ENCODE measurements around the gene KNDC1. TPM values are rescaled to one million over a fixed set of nuclear protein-coding genes. Genes with fewer than 3 reads are reported as not detected.
A peak's percentile ranks its signal among the peaks of the same experiment; 100 is the strongest.

KNDC1 gene
- total RNA-seq, 1 experiment from 2014 or later: 15.7 TPM

DNA sequence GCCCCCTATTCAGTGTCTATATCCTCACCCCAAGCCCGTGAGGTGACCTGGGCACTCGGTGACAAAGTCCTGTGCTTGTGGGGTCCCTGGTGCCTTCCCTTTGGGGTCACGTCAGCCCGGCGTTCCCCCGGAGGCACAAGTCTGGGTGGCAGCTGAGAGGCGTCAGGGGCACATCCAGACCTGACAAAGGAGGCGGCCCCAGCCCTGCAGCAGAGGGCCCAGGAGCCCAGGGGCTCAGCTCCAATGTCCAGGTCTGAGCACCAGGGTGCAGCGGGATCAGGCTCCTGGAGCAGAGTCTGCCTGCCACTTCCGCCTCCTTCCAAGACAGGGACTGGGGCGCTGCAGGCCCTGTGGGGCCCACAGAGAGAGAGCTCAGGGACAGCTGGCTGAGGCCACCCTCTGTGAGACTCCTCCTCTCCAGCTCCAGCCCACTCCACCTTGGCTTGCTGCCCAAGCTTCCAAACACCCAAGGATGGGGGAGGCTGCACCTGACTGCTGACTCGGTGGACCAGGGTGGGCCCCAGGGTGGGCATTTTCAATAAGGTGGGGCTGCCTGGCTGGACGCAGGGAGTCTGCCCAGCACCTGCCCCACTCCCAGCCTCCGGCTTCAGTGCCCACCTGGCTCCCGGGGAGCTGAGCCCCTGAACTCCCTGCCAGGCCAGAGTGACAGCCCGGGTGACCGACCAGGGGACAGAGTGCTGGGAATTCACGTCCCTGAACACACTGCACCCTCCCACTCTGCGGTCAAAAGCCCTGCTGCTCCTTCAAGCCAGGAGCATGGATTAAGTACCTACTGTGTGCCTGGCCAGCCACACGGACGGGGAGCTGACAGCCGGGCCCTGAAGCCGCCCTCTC lies 1.0 kb upstream of the KNDC1 start:
- H2AFZ ChIP-seq (ENCODE audit: low read length): no peak overlapping the region
- DNase-seq: peak; percentile 71
- Mint-ChIP-seq H3K9me3 (peaks cover 3 to 4% of the 10 kb centered on the region in 2 experiments; a peak in 1 of 5 replicates), H3K27ac (no peak overlapping the region; a peak in 1 of 7 replicates), H3K4me1 (peaks cover 26 to 33% of the 10 kb centered on the region in 2 experiments), H3K36me3 (ENCODE audit: insufficient read depth in 1 of 3, low read depth in 3 of 3) (peaks cover 7 to 13% (median 9%) of the 10 kb centered on the region in 3 experiments; a peak in 6 of 7 replicates), H3K4me3 (peak overlapping the region; percentile 45 to 74), H3K27me3 (ENCODE audit: low read depth) (peaks cover 3% of the 10 kb centered on the region)
- H3T11ph ChIP-seq (ENCODE audit: low read length): no peak overlapping the region
- H3K9me3 ChIP-seq (ENCODE audit: control insufficient read depth, low read depth, low read length): no peaks in the 10 kb centered on the region
- H3K14ac ChIP-seq (ENCODE audit: insufficient read depth, low read length): no peak overlapping the region
- no peak overlapping the region for H3K9ac ChIP-seq (ENCODE audit: extremely low read depth, insufficient read length, low read length)
- H2AK5ac ChIP-seq (ENCODE audit: insufficient read length, low read length): no peak overlapping the region
- no peak overlapping the region for H2BK12ac ChIP-seq (ENCODE audit: insufficient read length, low read depth, low read length)
- no peaks in the 10 kb centered on the region; the same call in 1 of the 2 replicates for H3K4me1 ChIP-seq (ENCODE audit: insufficient read depth, low read length)
- H2BK120ac ChIP-seq (ENCODE audit: low read depth, low read length, poor library complexity, severe bottlenecking): no peak overlapping the region
- no peak overlapping the region for H3K23ac ChIP-seq (ENCODE audit: insufficient read length, low read depth, low read length)
- H4K5ac ChIP-seq (ENCODE audit: insufficient read length, low read depth, low read length): no peak overlapping the region
- H3K4me2 ChIP-seq (ENCODE audit: insufficient read depth, insufficient read length, low read length): no peak overlapping the region
- H3K27me3 ChIP-seq (ENCODE audit: insufficient read depth, low read length): no peaks in the 10 kb centered on the region
- no peaks in the 10 kb centered on the region for H4K20me1 ChIP-seq (ENCODE audit: control insufficient read depth, insufficient read depth, insufficient read length)
- H4K91ac ChIP-seq (ENCODE audit: insufficient read length, low read depth, low read length): no peak overlapping the region
- H3K23me2 ChIP-seq (ENCODE audit: insufficient read length, low read depth, low read length, poor library complexity, severe bottlenecking): peaks cover 10% of the 10 kb centered on the region
- H3K27ac ChIP-seq (ENCODE audit: insufficient read length, low read depth, low read length): no peak overlapping the region
- H2BK20ac ChIP-seq (ENCODE audit: low read depth, low read length, poor library complexity, severe bottlenecking): no peak overlapping the region
- no peak overlapping the region for H2BK15ac ChIP-seq (ENCODE audit: low read depth, low read length)
- no peak overlapping the region for H2BK5ac ChIP-seq (ENCODE audit: insufficient read length, low read length)
- no peak overlapping the region for H3K4ac ChIP-seq (ENCODE audit: low read depth, low read length)
- TF ChIP-seq, protein P1, sequence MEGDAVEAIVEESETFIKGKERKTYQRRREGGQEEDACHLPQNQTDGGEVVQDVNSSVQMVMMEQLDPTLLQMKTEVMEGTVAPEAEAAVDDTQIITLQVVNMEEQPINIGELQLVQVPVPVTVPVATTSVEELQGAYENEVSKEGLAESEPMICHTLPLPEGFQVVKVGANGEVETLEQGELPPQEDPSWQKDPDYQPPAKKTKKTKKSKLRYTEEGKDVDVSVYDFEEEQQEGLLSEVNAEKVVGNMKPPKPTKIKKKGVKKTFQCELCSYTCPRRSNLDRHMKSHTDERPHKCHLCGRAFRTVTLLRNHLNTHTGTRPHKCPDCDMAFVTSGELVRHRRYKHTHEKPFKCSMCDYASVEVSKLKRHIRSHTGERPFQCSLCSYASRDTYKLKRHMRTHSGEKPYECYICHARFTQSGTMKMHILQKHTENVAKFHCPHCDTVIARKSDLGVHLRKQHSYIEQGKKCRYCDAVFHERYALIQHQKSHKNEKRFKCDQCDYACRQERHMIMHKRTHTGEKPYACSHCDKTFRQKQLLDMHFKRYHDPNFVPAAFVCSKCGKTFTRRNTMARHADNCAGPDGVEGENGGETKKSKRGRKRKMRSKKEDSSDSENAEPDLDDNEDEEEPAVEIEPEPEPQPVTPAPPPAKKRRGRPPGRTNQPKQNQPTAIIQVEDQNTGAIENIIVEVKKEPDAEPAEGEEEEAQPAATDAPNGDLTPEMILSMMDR (conservative IDR thresholded peaks at IDR 0.05): 0 out of 3 replicates have a peak, but pooled peaks have one; percentile 19
- WGBS (ENCODE audit: extremely low coverage, insufficient read length, low lambda C conversion rate): no CpG with 5 or more reads among the region's 23 CpGs
- H3K79me2 ChIP-seq (ENCODE audit: insufficient read depth, low read length): no peaks in the 10 kb centered on the region
- H3K18ac ChIP-seq (ENCODE audit: insufficient read length, low read depth, low read length): no peak overlapping the region
- H3K56ac ChIP-seq (ENCODE audit: insufficient read length, low read depth, low read length): no peak overlapping the region
- H3K79me1 ChIP-seq (ENCODE audit: insufficient read depth, low read depth, low read length, poor library complexity, severe bottlenecking): no peaks in the 10 kb centered on the region
- H4K8ac ChIP-seq (replicated peaks; ENCODE audit: insufficient read length, low read depth, low read length): no peak overlapping the region

Measured in H9 (cell line).